IMR-90 (cell line): Measurements from ENCODE around the gene NHEJ1. TPM values are rescaled to one million over a fixed set of nuclear protein-coding genes. Genes with fewer than 3 reads are reported as not detected.

Experiments
- ATAC-seq: fragments of 200-7000 bp; cut with Tn5 transposase; 2 replicates; pipeline ENCODE4 v1.9.1; 2020; ENCODE audit warnings: low read depth, mild to moderate bottlenecking, moderate library complexity
- BruUV-seq: library from RNA; stranded (reverse); fragments of 400-500 nt; replicated peaks from 2 replicates; lab custom pipeline; 2021; lab: Mats Ljungman, UMichigan
- CTCF ChIA-PET: fragments of 300-600 bp; formaldehyde crosslinking; extraction: SDS; loops from one replicate; lab custom pipeline; 2021; ENCODE audit warnings: antibody characterized with exemption; lab: Yijun Ruan, JAX
- POLR2A ChIA-PET: fragments of 300-600 bp; sonication (Branson Sonifier 250); formaldehyde crosslinking; loops from one replicate; lab custom pipeline; 2022; ENCODE audit warnings: antibody characterized with exemption; ENCODE audit not compliant: unreplicated experiment; lab: Charles Lee
- DNase-seq: peaks from one replicate; pipeline ENCODE4 v3.0.0; 2013
- H2AFZ ChIP-seq: replicated peaks from 2 replicates; pipeline ENCODE3; 2013; ENCODE audit warnings: low read length, mild to moderate bottlenecking; ENCODE audit not compliant: poor library complexity
- H2AK5ac ChIP-seq: 2 replicates; pipeline ENCODE4 v1.6.1; 2013; ENCODE audit warnings: low read depth, low read length, inconsistent platforms
- H2AK9ac ChIP-seq: replicated peaks from 2 replicates; pipeline ENCODE3; 2013; ENCODE audit warnings: mild to moderate bottlenecking, low read depth, low read length, moderate library complexity; ENCODE audit not compliant: poor library complexity
- H2BK120ac ChIP-seq: 2 replicates; pipeline ENCODE4 v1.6.1; 2013; ENCODE audit warnings: low read depth, low read length, inconsistent platforms
- H2BK15ac ChIP-seq: 3 replicates; pipeline ENCODE4 v1.6.1; 2013; ENCODE audit warnings: low read depth, low read length, inconsistent platforms
- H2BK20ac ChIP-seq: 2 replicates; pipeline ENCODE4 v1.6.1; 2013; ENCODE audit warnings: low read depth, mild to moderate bottlenecking, inconsistent platforms, low read length, moderate library complexity
- H2BK5ac ChIP-seq: 2 replicates; pipeline ENCODE4 v1.6.1; 2013; ENCODE audit warnings: mild to moderate bottlenecking, low read depth, low read length, inconsistent platforms; ENCODE audit not compliant: poor library complexity, severe bottlenecking
- H3K14ac ChIP-seq: replicated peaks from 2 replicates; pipeline ENCODE4 v1.6.1; 2013; ENCODE audit warnings: low read depth, low read length, inconsistent platforms
- H3K18ac ChIP-seq: 2 replicates; pipeline ENCODE4 v1.6.1; 2013; ENCODE audit warnings: low read depth, low read length, control low read depth
- H3K23ac ChIP-seq: 2 replicates; pipeline ENCODE4 v1.6.1; 2013; ENCODE audit warnings: low read depth, low read length, inconsistent platforms
- H3K27ac ChIP-seq: 2 replicates; pipeline ENCODE4 v1.5.1; 2013; ENCODE audit warnings: mild to moderate bottlenecking, control low read depth, low read length; ENCODE audit not compliant: insufficient read depth
- H3K27me3 ChIP-seq: 2 replicates; pipeline ENCODE4 v1.6.1; 2013; ENCODE audit warnings: low read length; ENCODE audit not compliant: control insufficient read depth, insufficient read depth
- H3K36me3 ChIP-seq: 2 replicates; pipeline ENCODE4 v1.6.1; 2013; ENCODE audit warnings: low read length, mixed read lengths; ENCODE audit not compliant: control insufficient read depth, insufficient read depth
- H3K4ac ChIP-seq: 2 replicates; pipeline ENCODE4 v1.6.1; 2013; ENCODE audit warnings: low read depth, low read length, inconsistent platforms
- H3K4me1 ChIP-seq: 2 replicates; pipeline ENCODE4 v1.6.1; 2013; ENCODE audit warnings: low read length, mixed read lengths; ENCODE audit not compliant: control insufficient read depth, insufficient read depth
- H3K4me2 ChIP-seq: 2 replicates; pipeline ENCODE4 v1.6.1; 2013; ENCODE audit warnings: low read depth, mild to moderate bottlenecking, control low read depth, low read length, moderate library complexity
- H3K4me3 ChIP-seq: 2 replicates; pipeline ENCODE4 v1.5.1; 2013; ENCODE audit warnings: low read depth, mild to moderate bottlenecking, control low read depth, low read length, moderate library complexity; ENCODE audit not compliant: insufficient read depth
- H3K56ac ChIP-seq: 2 replicates; pipeline ENCODE4 v1.6.1; 2013; ENCODE audit warnings: low read length, inconsistent platforms; ENCODE audit not compliant: insufficient read depth; ENCODE audit errors: extremely low read depth
- H3K79me1 ChIP-seq, 2 experiments: 2 replicates each; pipeline ENCODE4 v1.6.1; 2013; ENCODE audit warnings: low read length in 2 of 2, inconsistent platforms in 1 of 2, low read depth in 1 of 2
- H3K9ac ChIP-seq: 2 replicates; pipeline ENCODE4 v1.6.1; 2013; ENCODE audit warnings: low read depth, low read length, control low read depth
- H3K9me1 ChIP-seq: 2 replicates; pipeline ENCODE4 v1.6.1; 2013; ENCODE audit warnings: low read length, inconsistent platforms; ENCODE audit not compliant: insufficient read depth
- H3K9me3 ChIP-seq: 2 replicates; pipeline ENCODE4 v1.6.1; 2013; ENCODE audit warnings: low read length; ENCODE audit not compliant: control insufficient read depth, insufficient read depth
- H4K20me1 ChIP-seq: 2 replicates; pipeline ENCODE4 v1.6.1; 2013; ENCODE audit warnings: low read length, inconsistent platforms; ENCODE audit not compliant: insufficient read depth
- H4K5ac ChIP-seq: 2 replicates; pipeline ENCODE4 v1.6.1; 2013; ENCODE audit warnings: mild to moderate bottlenecking, low read depth, low read length, control low read depth
- H4K8ac ChIP-seq, 2 experiments: 2 replicates each; pipeline ENCODE4 v1.6.1; 2013; ENCODE audit warnings: low read depth in 2 of 2, low read length in 2 of 2, control low read depth in 1 of 2, inconsistent platforms in 1 of 2
- H4K91ac ChIP-seq: 2 replicates; pipeline ENCODE4 v1.6.1; 2013; ENCODE audit warnings: low read depth, low read length, inconsistent platforms; ENCODE audit not compliant: insufficient read depth
- BHLHE40 ChIP-seq: fragments of 150-350 bp; IDR thresholded peaks from 2 replicates; pipeline ENCODE4 v1.6.1; 2016; ENCODE audit warnings: mild to moderate bottlenecking, low read depth, low read length
- CEBPB ChIP-seq: IDR thresholded peaks from 2 replicates; pipeline ENCODE4 v1.6.1; 2012; ENCODE audit warnings: low read depth, low read length, improper control_type of control experiment
- CHD1 ChIP-seq: IDR thresholded peaks from 2 replicates; pipeline ENCODE4 v1.6.1; 2012; ENCODE audit warnings: low read depth, low read length, improper control_type of control experiment
- CTCF ChIP-seq: conservative IDR thresholded peaks from 2 replicates; pipeline ENCODE4 v1.5.1; 2012; ENCODE audit warnings: mild to moderate bottlenecking, low read depth, low read length, improper control_type of control experiment
- ELK1 ChIP-seq: fragments of 150-350 bp; IDR thresholded peaks from 2 replicates; pipeline ENCODE4 v1.6.1; 2016; ENCODE audit warnings: low read depth, mild to moderate bottlenecking, low read length, moderate library complexity, borderline replicate concordance
- FOS ChIP-seq: fragments of 150-350 bp; IDR thresholded peaks from 2 replicates; pipeline ENCODE4 v1.6.1; 2016; ENCODE audit warnings: low read depth, low read length
- MAFK ChIP-seq: IDR thresholded peaks from 2 replicates; pipeline ENCODE4 v1.6.1; 2012; ENCODE audit warnings: low read depth, low read length, improper control_type of control experiment
- MAZ ChIP-seq: IDR thresholded peaks from 2 replicates; pipeline ENCODE4 v1.6.1; 2012; ENCODE audit warnings: low read depth, mild to moderate bottlenecking, low read length, improper control_type of control experiment, moderate library complexity, borderline replicate concordance
- MXI1 ChIP-seq: IDR thresholded peaks from 2 replicates; pipeline ENCODE4 v1.6.1; 2012; ENCODE audit warnings: low read depth, mild to moderate bottlenecking, low read length, moderate library complexity, borderline replicate concordance
- NFE2L2 ChIP-seq: fragments of 150-350 bp; IDR thresholded peaks from 2 replicates; pipeline ENCODE4 v1.6.1; 2016; ENCODE audit warnings: low read depth, mild to moderate bottlenecking, low read length
- POLR2A ChIP-seq: IDR thresholded peaks from 2 replicates; pipeline ENCODE4 v1.6.1; 2012; ENCODE audit warnings: mild to moderate bottlenecking, low read depth, low read length
- RAD21 ChIP-seq: IDR thresholded peaks from 2 replicates; pipeline ENCODE4 v1.6.1; 2012; ENCODE audit warnings: low read length, improper control_type of control experiment
- RCOR1 ChIP-seq: IDR thresholded peaks from 2 replicates; pipeline ENCODE4 v1.6.1; 2012; ENCODE audit warnings: mild to moderate bottlenecking, low read length, improper control_type of control experiment; ENCODE audit not compliant: insufficient replicate concordance
- RFX5 ChIP-seq: IDR thresholded peaks from 2 replicates; pipeline ENCODE4 v1.8.0; 2012; ENCODE audit warnings: low read depth, mild to moderate bottlenecking, low read length, moderate library complexity
- SMC3 ChIP-seq: fragments of 150-350 bp; IDR thresholded peaks from 2 replicates; pipeline ENCODE4 v1.6.1; 2016; ENCODE audit warnings: low read depth, mild to moderate bottlenecking, antibody characterized with exemption, low read length, moderate library complexity
- USF2 ChIP-seq: fragments of 150-350 bp; IDR thresholded peaks from 2 replicates; pipeline ENCODE4 v1.6.1; 2017; ENCODE audit warnings: mild to moderate bottlenecking, antibody characterized with exemption, low read length, low read depth
- WGBS, 2 experiments: methylation state at CpG; one replicate each; pipeline versions ENCODE4 v1.1.5 to v1.1.7; 2013; ENCODE audit warnings: missing lambda C conversion rate in 2 of 2; ENCODE audit not compliant: insufficient read length in 1 of 2; ENCODE audit errors: extremely low coverage in 2 of 2; 5-methylcytosine and 5-hydroxymethylcytosine counted together
- dilution Hi-C: fragments of 300-500 bp; cut with HindIII; formaldehyde crosslinking; loops from one replicate; pipeline ENCODE4 v1.14.3; 2018; ENCODE audit warnings: low sequenced_read_pairs; ENCODE audit not compliant: unreplicated experiment
- in situ Hi-C: fragments of 300-500 bp; cut with MboI; formaldehyde crosslinking; loops from 3 replicates; pipeline ENCODE4 v1.14.3; 2019; ENCODE audit warnings: low sequenced_read_pairs, inconsistent platforms, mixed read lengths
- intact Hi-C: fragments of 100-400 bp; cut with micrococcal nuclease; formaldehyde crosslinking; loops from 2 replicates; pipeline ENCODE4 v1.10.0; 2022
- polyA plus RNA-seq, 3 experiments: library from polyadenylated mRNA; depleted of rRNA; stranded (reverse); fragments of >200 nt; gene quantifications; 2 replicates each; pipeline ENCODE4 v1.2.3, GENCODE V29; 2012; ENCODE audit warnings: low replicate concordance in 1 of 3
- total RNA-seq: library from RNA; depleted of rRNA; stranded (reverse); fragments of >200 nt; gene quantifications from 2 replicates; pipeline ENCODE4 v1.2.3, GENCODE V29; 2012

The NHEJ1 gene
- total and polyA plus RNA-seq, 2 of the 4 experiments (the other 2 are of a cell fraction), result 12.5 to 23.1 TPM

GRCh38 chr2:219131327-219131726 is 29.3 kb downstream of the NHEJ1 start:
- no CpG with 5 or more reads among the region's 3 CpGs for WGBS, 2 experiments
- H2BK5ac ChIP-seq, result no peak overlapping the region
- BruUV-seq, result no TSS peak
- H4K91ac ChIP-seq, result no peak overlapping the region
- TF ChIP-seq POLR2A (no peak), CTCF (no peak), FOS (no peak), RAD21 (no peak), USF2 (no peak), CHD1 (no peak), RCOR1 (no peak), BHLHE40 (no peak), NFE2L2 (no peak), CEBPB (no peak), RFX5 (no peak), MAZ (no peak), SMC3 (no peak), MXI1 (no peak), ELK1 (no peak), MAFK (no peak)
- no peak overlapping the region for H3K4ac ChIP-seq
- H3K9me1 ChIP-seq, result no peaks in the 10 kb centered on the region
- no peak overlapping the region for H3K4me2 ChIP-seq
- dilution Hi-C loops (no loop called here), intact Hi-C loops (no loop called here), in situ Hi-C loops (no loop called here)
- H2AK9ac ChIP-seq, result no peak overlapping the region
- no peak overlapping the region for H2AFZ ChIP-seq
- H3K27ac ChIP-seq, result no peak overlapping the region
- no peak overlapping the region for H3K18ac ChIP-seq
- H2BK120ac ChIP-seq, result no peak overlapping the region
- H2BK20ac ChIP-seq, result no peak overlapping the region
- no peaks in the 10 kb centered on the region for H3K9me3 ChIP-seq
- ChIA-PET POLR2A (no interaction called here), CTCF (interaction anchor here (0.9 kb wide), 1 partner anchor 59 kb away, joined by 3 read pairs; no protein-coding TSS in a partner anchor)
- H4K8ac ChIP-seq, result no peak overlapping the region
- no peak for ATAC-seq
- no peak overlapping the region for H2BK15ac ChIP-seq
- no peak overlapping the region for H3K14ac ChIP-seq
- H4K20me1 ChIP-seq, result no peaks in the 10 kb centered on the region
- no peak for DNase-seq
- no peak overlapping the region for H3K4me3 ChIP-seq
- H3K79me1 ChIP-seq, result no peaks in the 10 kb centered on the region; a peak in 1 of 4 replicates
- no peaks in the 10 kb centered on the region for H3K36me3 ChIP-seq
- no peak overlapping the region for H2AK5ac ChIP-seq
- no peak overlapping the region for H3K23ac ChIP-seq
- no peak overlapping the region for H4K5ac ChIP-seq
- no peaks in the 10 kb centered on the region for H3K27me3 ChIP-seq
- no peak overlapping the region for H3K56ac ChIP-seq
- H3K9ac ChIP-seq, result no peak overlapping the region
- no peaks in the 10 kb centered on the region; the same call in 1 of the 2 replicates for H3K4me1 ChIP-seq
